ENCODE data around the gene FOXN4. TPM values are rescaled to one million over a fixed set of nuclear protein-coding genes. Genes with fewer than 3 reads are reported as not detected.

FOXN4 gene
- total RNA-seq, 4 donors from 2014 or later = not detected

GRCh38 chr12:109268896-109269295, 40.2 kb downstream of the FOXN4 start:
- DNase-seq (no peak), ATAC-seq (no peak)
- no peaks in the 10 kb centered on the region for H3K9me3 ChIP-seq
- H3K4me3 ChIP-seq = no peak overlapping the region
- in situ Hi-C loops (cut with MboI; ENCODE audit: low sequenced_read_pairs in 4 of 4) = loop anchor here in 3 of 4 donors (10.0 to 25.0 kb wide), 2 partner anchors 116 to 118 kb away; no protein-coding TSS in a partner anchor
- no peaks in the 10 kb centered on the region for H3K27me3 ChIP-seq
- H3K4me1 ChIP-seq = no peaks in the 10 kb centered on the region
- intact Hi-C loops (cut with DNase I; ENCODE audit: low total_unique reads) = no loop called here
- TF ChIP-seq CTCF (IDR thresholded peaks at IDR 0.05 in 4 of 5, conservative IDR thresholded peaks at IDR 0.05 in 1 of 5) = no peak
- TF ChIP-seq POLR2A (IDR thresholded peaks at IDR 0.05) = no peak
- H3K36me3 ChIP-seq = peaks cover 10 to 51% of the 10 kb centered on the region in 2 donors
- H3K27ac ChIP-seq = peak overlapping the region in 2 of 4 donors; percentile 2 to 22

GRCh38 chr12:109267361-109267760, 41.7 kb downstream of the FOXN4 start:
- Histone ChIP-seq H3K4me1 (no peaks in the 10 kb centered on the region), H3K36me3 (peaks cover 10 to 66% of the 10 kb centered on the region in 2 donors), H3K27ac (no peak overlapping the region), H3K9me3 (no peaks in the 10 kb centered on the region), H3K27me3 (no peaks in the 10 kb centered on the region), H3K4me3 (no peak overlapping the region)
- ATAC-seq (no peak), DNase-seq (peak in 1 of 2 donors; percentile 22)
- intact Hi-C loops (cut with DNase I; ENCODE audit: low total_unique reads) = no loop called here
- TF ChIP-seq CTCF (IDR thresholded peaks at IDR 0.05 in 4 of 5, conservative IDR thresholded peaks at IDR 0.05 in 1 of 5) = no peak
- no peak for TF ChIP-seq POLR2A (IDR thresholded peaks at IDR 0.05)
- in situ Hi-C loops (cut with MboI; ENCODE audit: low sequenced_read_pairs in 4 of 4) = loop anchor here in 3 of 4 donors (10.0 to 25.0 kb wide), 2 partner anchors 117 to 120 kb away; no protein-coding TSS in a partner anchor

- Histone ChIP-seq H3K27me3 (no peaks in the 10 kb centered on the region), H3K36me3 (peaks cover 10 to 77% of the 10 kb centered on the region in 2 donors), H3K27ac (peak overlapping the region in 1 of 4 donors; percentile 64), H3K4me3 (no peak overlapping the region), H3K4me1 (no peaks in the 10 kb centered on the region), H3K9me3 (no peaks in the 10 kb centered on the region)
- TF ChIP-seq CTCF (IDR thresholded peaks at IDR 0.05 in 4 of 5, conservative IDR thresholded peaks at IDR 0.05 in 1 of 5) = no peak
- TF ChIP-seq POLR2A (IDR thresholded peaks at IDR 0.05) = no peak
- ATAC-seq (no peak), DNase-seq (peak in 1 of 2 donors; percentile 18)
- in situ Hi-C loops (cut with MboI; ENCODE audit: low sequenced_read_pairs in 4 of 4) (loop anchor here in 3 of 4 donors (10.0 to 25.0 kb wide), 2 partner anchors 119 to 121 kb away; no protein-coding TSS in a partner anchor), intact Hi-C loops (cut with DNase I; ENCODE audit: low total_unique reads) (no loop called here)
These were observed 42.8 kb downstream of the FOXN4 start for GRCh38 chr12:109266106-109266879.

GRCh38 chr12:109264943-109265650, 44.0 kb downstream of the FOXN4 start:
- no peak for ATAC-seq
- intact Hi-C loops (cut with DNase I; ENCODE audit: low total_unique reads) = no loop called here

More at GRCh38 chr12:109264943-109265650, 44.0 kb downstream of the FOXN4 start:
- Histone ChIP-seq H3K27me3 (no peaks in the 10 kb centered on the region), H3K36me3 (peaks cover 14 to 86% of the 10 kb centered on the region in 2 donors), H3K4me1 (no peaks in the 10 kb centered on the region), H3K27ac (peak overlapping the region; percentile 20 to 64 (median 44)), H3K4me3 (no peak overlapping the region), H3K9me3 (no peaks in the 10 kb centered on the region)
- in situ Hi-C loops (cut with MboI; ENCODE audit: low sequenced_read_pairs in 4 of 4) = loop anchor here in 3 of 4 donors (10.0 to 25.0 kb wide), 2 partner anchors 120 to 122 kb away; no protein-coding TSS in a partner anchor
- peak in 1 of 2 donors; percentile 40 for DNase-seq
- TF ChIP-seq CTCF (IDR thresholded peaks at IDR 0.05 in 4 of 5, conservative IDR thresholded peaks at IDR 0.05 in 1 of 5) (no peak), POLR2A (IDR thresholded peaks at IDR 0.05) (no peak)

All from gastrocnemius medialis (tissue), 4 donors.